Osteocyte (in vitro differentiated cells): ENCODE measurements around the gene NACC2. TPM values are rescaled to one million over a fixed set of nuclear protein-coding genes. Genes with fewer than 3 reads are reported as not detected.

ENCODE experiments used
- DNase-seq: peaks from one replicate; pipeline ENCODE4 v3.0.0; 2021; ENCODE audit warnings: mixed read lengths; ENCODE audit not compliant: unreplicated experiment; ENCODE audit errors: extremely low spot score
- H3K27ac Mint-ChIP-seq: one replicate; pipeline ENCODE4 v1.8.0; 2021; ENCODE audit warnings: mild to moderate bottlenecking, mixed read lengths; ENCODE audit not compliant: unreplicated experiment
- H3K27me3 Mint-ChIP-seq: one replicate; pipeline ENCODE4 v1.8.0; 2021; ENCODE audit warnings: mixed read lengths; ENCODE audit not compliant: unreplicated experiment
- H3K36me3 Mint-ChIP-seq: one replicate; pipeline ENCODE4 v1.8.0; 2021; ENCODE audit warnings: mixed read lengths; ENCODE audit not compliant: unreplicated experiment
- H3K4me1 Mint-ChIP-seq: one replicate; pipeline ENCODE4 v1.8.0; 2021; ENCODE audit warnings: mixed read lengths; ENCODE audit not compliant: unreplicated experiment
- H3K4me3 Mint-ChIP-seq: one replicate; pipeline ENCODE4 v1.8.0; 2021; ENCODE audit warnings: mild to moderate bottlenecking, moderate library complexity, mixed read lengths; ENCODE audit not compliant: unreplicated experiment
- H3K9me3 Mint-ChIP-seq: one replicate; pipeline ENCODE4 v1.8.0; 2021; ENCODE audit warnings: mixed read lengths; ENCODE audit not compliant: unreplicated experiment
- CTCF ChIP-seq: fragments of 200-600 bp; sonication (generic); IDR thresholded peaks from 2 replicates; pipeline ENCODE4 v1.5.0; 2021; ENCODE audit warnings: antibody characterized with exemption, mild to moderate bottlenecking, moderate library complexity
- total RNA-seq: library from RNA; stranded (reverse); gene quantifications from 2 replicates; pipeline ENCODE4 v1.2.1, GENCODE V29; 2021

NACC2 gene
- total RNA-seq, 1 donor from 2014 or later, result 40.1 TPM

- H3K4me1 Mint-ChIP-seq, result peaks cover 35% of the 10 kb centered on the region
- no peaks in the 10 kb centered on the region for H3K9me3 Mint-ChIP-seq
- no peak overlapping the region for H3K27ac Mint-ChIP-seq
- peaks cover 13% of the 10 kb centered on the region for H3K36me3 Mint-ChIP-seq
- no peak for TF ChIP-seq CTCF
- no peaks in the 10 kb centered on the region for H3K27me3 Mint-ChIP-seq
- no peak for DNase-seq
- H3K4me3 Mint-ChIP-seq, result no peak overlapping the region
Measured at GRCh38 chr9:136112541-136112940, 17.5 kb upstream of the NACC2 start.

DNA sequence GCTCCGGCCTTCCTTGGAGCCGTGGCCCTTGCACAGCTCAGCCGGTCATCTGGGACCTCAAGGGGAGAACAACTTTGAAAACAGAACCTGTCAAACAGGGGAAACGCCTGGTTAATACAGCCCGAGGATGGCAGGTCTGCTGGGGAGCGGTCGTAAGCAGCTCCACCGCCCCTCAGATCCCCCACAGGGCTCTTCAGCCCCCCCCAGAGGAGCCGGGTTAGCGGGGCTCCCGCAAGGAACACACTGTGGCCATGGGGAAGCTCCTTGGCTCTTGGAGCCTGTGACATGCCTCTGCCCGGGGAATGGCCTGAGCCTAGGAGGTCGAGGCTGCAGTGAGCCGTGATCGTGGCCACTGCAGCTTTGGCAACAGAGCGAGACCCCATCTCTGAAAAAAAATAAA, 16.8 kb upstream of the NACC2 start:
- no peaks in the 10 kb centered on the region for H3K9me3 Mint-ChIP-seq
- TF ChIP-seq CTCF, result no peak
- peak overlapping the region; percentile 74 for H3K27ac Mint-ChIP-seq
- no peaks in the 10 kb centered on the region for H3K27me3 Mint-ChIP-seq
- peaks cover 13% of the 10 kb centered on the region for H3K36me3 Mint-ChIP-seq
- H3K4me1 Mint-ChIP-seq, result peaks cover 41% of the 10 kb centered on the region
- no peak overlapping the region for H3K4me3 Mint-ChIP-seq
- DNase-seq, result no peak

DNA sequence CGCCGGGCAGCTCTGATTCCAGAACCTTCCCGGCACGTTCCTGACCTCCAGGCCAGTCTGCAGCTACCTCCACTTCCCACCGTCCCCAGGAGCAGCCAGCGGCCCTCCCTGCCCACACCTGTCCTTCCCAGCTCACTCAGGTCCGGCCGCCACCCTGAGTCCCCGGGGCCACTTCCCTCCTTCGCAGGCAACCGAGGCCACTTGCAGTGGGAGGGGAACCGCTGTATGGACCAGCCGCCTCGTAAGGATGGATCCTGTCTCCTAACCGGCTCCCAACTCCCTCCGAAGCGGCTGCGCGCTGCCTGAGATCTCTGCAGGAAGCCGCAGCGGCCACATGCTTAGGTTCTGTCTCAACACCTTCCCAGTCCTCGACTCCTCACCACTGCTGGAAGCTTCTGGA, 16.1 kb upstream of the NACC2 start:
- no peaks in the 10 kb centered on the region for H3K27me3 Mint-ChIP-seq
- H3K4me3 Mint-ChIP-seq, result no peak overlapping the region
- no peak for DNase-seq
- no peaks in the 10 kb centered on the region for H3K9me3 Mint-ChIP-seq
- H3K27ac Mint-ChIP-seq, result peak overlapping the region; percentile 74
- H3K4me1 Mint-ChIP-seq, result peaks cover 46% of the 10 kb centered on the region
- H3K36me3 Mint-ChIP-seq, result peaks cover 10% of the 10 kb centered on the region
- no peak for TF ChIP-seq CTCF

DNA sequence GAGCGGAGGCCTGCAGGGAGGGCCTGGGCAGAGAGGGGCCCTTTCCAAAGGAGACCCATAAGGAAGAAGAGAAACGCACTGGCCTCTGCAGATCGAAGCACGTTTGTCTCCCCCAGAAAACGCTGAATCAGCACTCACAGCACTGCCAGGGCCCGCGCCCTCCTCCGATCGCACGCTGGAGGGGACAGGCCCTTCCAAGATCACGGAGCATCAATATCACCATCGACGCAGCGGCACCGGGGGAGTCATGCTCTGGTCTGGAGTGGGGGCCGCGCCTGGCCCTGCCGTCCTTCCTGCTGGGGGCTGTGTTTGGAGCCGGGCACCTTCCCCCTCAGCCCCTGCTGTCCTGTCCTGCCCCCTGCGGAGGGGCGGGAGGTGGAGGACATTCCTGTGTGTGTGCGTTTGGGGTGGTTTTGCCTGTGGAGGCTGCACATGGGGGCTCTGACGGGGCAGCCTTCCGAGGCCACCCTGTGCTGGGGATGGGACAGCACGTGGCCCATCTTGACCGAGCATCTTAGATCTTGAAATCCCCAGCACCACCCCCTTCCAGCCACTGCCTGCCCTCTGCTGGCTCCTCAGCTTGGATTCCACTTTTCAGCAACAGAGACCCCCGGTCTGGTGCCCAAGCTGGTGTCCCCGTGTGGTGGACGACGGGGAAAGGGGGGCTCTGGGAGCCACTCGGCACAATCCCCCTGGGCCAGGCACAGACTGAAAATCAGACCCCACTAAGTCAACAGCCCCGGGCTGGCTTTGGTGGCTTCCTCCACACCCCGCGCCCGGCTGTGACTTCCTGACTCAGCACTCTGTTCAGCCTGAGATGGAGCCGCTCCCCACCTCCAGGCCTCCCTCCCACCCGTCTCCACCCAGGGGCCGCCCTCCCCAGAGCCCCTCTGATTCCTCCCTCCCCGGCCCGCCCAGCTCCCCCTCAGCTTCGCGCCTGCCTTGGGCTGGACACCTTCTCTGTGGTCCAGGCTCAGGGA, 15.3 kb upstream of the NACC2 start:
- Mint-ChIP-seq H3K36me3 (peaks cover 10% of the 10 kb centered on the region), H3K4me1 (peaks cover 54% of the 10 kb centered on the region), H3K9me3 (no peaks in the 10 kb centered on the region), H3K27me3 (no peaks in the 10 kb centered on the region), H3K4me3 (peak overlapping the region; percentile 29), H3K27ac (peak overlapping the region; percentile 77)
- peak; percentile 56 for TF ChIP-seq CTCF
- no peak for DNase-seq

GRCh38 chr9:136109351-136110081, 14.4 kb upstream of the NACC2 start:
- no peaks in the 10 kb centered on the region for H3K27me3 Mint-ChIP-seq
- H3K4me1 Mint-ChIP-seq, result peaks cover 63% of the 10 kb centered on the region
- H3K36me3 Mint-ChIP-seq, result peaks cover 6% of the 10 kb centered on the region
- H3K4me3 Mint-ChIP-seq, result no peak overlapping the region
- H3K27ac Mint-ChIP-seq, result peak overlapping the region; percentile 77
- H3K9me3 Mint-ChIP-seq, result no peaks in the 10 kb centered on the region
- DNase-seq, result peak; percentile 99
- no peak for TF ChIP-seq CTCF
